Measurements from ENCODE around the gene H2BK1.

- TF ChIP-seq CTCF (IDR thresholded peaks at IDR 0.05) (no peak), ZFX (IDR thresholded peaks at IDR 0.05; ENCODE audit: borderline replicate concordance) (no peak)
Observed at GRCh38 chr7:151242159-151243044, 32.1 kb upstream of the H2BK1 start.

Data from 22Rv1 (cell line).